Body of pancreas (tissue), 4 donors: Measurements from ENCODE around the gene SRM.

ENCODE experiments used
- POLR2A ChIP-seq, 3 donors: fragments of 450-650 bp; IDR thresholded peaks; one replicate each; pipeline ENCODE4 v1.6.1; 2016; ENCODE audit warnings: antibody characterized with exemption in 3 of 3, mild to moderate bottlenecking in 2 of 3
- TF ChIP-seq, protein P1 (sequence below), 7 experiments: fragments of 450-650 bp in 4 of 7; fragments of 200-600 bp in 3 of 7; sonication (generic) in 3 of 7; IDR thresholded peaks; one replicate each; pipeline ENCODE4 v1.5.1; 2016 to 2019; ENCODE audit warnings: antibody characterized with exemption in 7 of 7

- TF ChIP-seq, protein P1, sequence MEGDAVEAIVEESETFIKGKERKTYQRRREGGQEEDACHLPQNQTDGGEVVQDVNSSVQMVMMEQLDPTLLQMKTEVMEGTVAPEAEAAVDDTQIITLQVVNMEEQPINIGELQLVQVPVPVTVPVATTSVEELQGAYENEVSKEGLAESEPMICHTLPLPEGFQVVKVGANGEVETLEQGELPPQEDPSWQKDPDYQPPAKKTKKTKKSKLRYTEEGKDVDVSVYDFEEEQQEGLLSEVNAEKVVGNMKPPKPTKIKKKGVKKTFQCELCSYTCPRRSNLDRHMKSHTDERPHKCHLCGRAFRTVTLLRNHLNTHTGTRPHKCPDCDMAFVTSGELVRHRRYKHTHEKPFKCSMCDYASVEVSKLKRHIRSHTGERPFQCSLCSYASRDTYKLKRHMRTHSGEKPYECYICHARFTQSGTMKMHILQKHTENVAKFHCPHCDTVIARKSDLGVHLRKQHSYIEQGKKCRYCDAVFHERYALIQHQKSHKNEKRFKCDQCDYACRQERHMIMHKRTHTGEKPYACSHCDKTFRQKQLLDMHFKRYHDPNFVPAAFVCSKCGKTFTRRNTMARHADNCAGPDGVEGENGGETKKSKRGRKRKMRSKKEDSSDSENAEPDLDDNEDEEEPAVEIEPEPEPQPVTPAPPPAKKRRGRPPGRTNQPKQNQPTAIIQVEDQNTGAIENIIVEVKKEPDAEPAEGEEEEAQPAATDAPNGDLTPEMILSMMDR (IDR thresholded peaks at IDR 0.05): no peak
- TF ChIP-seq POLR2A (IDR thresholded peaks at IDR 0.05): no peak
Measured at GRCh38 chr1:11026052-11026451, 33.8 kb downstream of the SRM start.
